Measurements from ENCODE around the gene NFATC1.

- no peak for TF ChIP-seq CTCF (conservative IDR thresholded peaks at IDR 0.05 in 1 of 2, IDR thresholded peaks at IDR 0.05 in 1 of 2; ENCODE audit: low read depth in 1 of 2, low read length in 2 of 2)
- TF ChIP-seq EZH2 (IDR thresholded peaks at IDR 0.05; ENCODE audit: low read length, missing control alignments), result no peak
Measured at GRCh38 chr18:79399275-79400081, 3.7 kb downstream of the NFATC1 start.
